Umbilical cord (tissue), 2 donors: ENCODE data around the gene ARSA. TPM values are rescaled to one million over a fixed set of nuclear protein-coding genes. Genes with fewer than 3 reads are reported as not detected.

Experiments
- DNase-seq: peaks from one replicate; pipeline ENCODE4 v3.0.0-alpha.2; 2015; ENCODE audit warnings: low spot score
- total RNA-seq: library from RNA; depleted of rRNA; stranded (reverse); fragments of >200 nt; gene quantifications from one replicate; pipeline ENCODE4 v1.2.3, GENCODE V29; 2014; ENCODE audit warnings: low replicate concordance; ENCODE audit not compliant: insufficient read depth

ARSA gene
- total RNA-seq, 1 donor from 2014 or later = 5.8 TPM

DNA sequence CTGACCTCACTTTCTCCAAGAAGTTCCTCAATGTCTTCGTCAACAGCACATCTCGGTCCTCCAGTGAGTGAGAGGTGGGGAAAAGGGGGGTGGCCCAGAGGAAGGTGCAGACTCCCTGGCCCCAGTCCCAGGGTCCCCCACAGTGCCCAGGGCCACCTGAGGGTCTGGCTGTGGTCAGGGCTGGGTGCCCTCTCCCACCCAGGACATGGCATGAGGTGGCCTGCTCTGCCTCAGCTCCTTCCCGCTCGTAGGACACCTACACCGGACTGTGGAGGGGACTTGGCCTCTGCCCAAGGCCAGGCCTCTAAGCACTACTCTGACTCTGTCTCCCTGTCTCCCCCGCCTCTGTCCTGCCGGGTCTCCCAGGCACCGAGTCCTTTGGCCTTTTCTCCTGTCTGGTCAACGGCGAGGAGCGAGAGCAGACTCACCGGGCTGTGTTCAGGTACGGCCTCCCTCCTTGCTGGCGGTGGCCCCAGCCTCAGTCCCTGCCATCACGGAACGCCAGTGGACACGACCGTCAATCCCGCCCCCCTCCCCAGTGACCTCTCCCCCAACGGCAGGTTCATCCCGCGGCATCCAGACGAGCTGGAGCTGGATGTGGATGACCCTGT is 22.8 kb downstream of the ARSA start:
- no peak for DNase-seq

DNA sequence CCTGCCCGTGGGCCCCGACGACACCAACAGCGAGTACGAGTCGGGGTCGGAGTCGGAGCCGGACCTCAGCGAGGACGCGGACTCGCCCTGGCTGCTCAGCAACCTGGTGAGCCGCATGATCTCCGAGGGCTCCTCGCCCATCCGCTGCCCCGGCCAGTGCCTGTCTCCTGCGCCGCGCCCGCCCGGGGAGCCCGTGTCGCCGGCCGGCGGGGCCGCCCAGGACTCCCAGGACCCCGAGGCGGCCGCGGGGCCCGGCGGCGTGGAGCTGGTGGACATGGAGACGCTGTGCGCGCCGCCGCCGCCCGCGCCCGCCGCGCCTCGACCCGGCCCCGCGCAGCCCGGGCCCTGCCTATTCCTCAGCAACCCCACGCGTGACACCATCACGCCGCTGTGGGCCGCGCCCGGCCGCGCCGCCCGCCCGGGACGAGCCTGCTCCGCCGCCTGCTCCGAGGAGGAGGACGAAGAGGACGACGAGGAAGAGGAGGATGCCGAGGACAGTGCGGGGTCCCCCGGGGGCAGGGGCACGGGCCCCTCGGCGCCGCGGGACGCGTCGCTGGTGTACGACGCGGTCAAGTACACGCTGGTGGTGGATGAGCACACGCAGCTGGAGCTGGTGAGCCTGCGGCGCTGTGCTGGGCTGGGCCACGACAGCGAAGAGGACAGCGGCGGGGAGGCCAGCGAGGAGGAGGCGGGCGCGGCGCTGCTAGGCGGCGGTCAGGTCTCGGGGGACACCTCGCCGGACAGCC is 23.5 kb downstream of the ARSA start:
- DNase-seq = no peak

DNA sequence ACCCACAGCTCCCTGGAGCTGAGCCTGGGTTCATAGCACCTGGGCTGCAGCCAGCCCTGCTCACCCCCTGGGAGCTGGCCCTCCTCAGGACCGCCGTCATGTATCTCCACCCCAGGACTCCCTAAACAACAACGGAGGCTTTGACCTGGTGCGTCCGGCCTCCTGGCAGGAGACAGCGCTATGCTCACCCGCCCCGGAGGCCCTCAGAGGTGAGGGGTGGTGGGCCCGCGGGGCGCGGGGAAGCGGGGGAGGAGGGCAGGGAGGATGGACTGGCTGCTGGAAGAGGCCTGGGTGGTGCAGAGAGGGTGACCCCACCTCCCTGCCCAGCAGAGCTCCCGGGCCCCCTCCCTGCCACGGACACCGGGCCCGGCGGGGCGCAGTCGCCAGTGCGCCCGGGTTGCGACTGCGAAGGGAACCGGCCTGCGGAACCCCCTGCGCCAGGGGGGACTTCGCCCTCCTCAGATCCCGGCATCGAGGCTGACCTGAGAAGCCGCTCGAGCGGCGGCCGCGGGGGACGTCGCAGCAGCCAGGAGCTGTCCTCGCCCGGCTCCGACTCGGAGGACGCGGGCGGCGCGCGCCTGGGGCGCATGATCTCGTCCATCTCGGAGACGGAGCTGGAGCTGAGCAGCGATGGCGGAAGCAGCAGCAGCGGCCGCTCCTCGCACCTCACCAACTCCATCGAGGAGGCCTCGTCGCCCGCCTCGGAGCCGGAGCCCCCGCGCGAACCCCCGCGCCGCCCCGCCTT is 24.3 kb downstream of the ARSA start:
- DNase-seq = no peak

DNA sequence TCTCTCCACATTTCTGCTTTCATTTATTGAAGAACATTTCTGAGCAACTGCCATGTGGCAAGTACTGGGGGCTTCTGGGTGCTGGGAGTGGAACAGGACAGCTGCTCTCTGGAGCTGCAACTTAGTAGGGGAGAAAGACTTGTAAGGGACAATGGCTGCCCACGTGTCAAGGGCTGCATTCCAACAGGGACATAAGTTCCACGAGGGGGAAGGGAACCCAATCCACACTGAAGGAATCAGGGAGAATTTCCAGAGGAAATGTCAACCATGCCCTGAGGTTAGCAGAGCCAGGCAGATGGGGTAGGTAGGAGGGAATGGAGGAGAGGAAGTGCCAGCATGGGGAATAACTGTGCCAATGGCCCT is 25.6 kb downstream of the ARSA start:
- no peak for DNase-seq

DNA sequence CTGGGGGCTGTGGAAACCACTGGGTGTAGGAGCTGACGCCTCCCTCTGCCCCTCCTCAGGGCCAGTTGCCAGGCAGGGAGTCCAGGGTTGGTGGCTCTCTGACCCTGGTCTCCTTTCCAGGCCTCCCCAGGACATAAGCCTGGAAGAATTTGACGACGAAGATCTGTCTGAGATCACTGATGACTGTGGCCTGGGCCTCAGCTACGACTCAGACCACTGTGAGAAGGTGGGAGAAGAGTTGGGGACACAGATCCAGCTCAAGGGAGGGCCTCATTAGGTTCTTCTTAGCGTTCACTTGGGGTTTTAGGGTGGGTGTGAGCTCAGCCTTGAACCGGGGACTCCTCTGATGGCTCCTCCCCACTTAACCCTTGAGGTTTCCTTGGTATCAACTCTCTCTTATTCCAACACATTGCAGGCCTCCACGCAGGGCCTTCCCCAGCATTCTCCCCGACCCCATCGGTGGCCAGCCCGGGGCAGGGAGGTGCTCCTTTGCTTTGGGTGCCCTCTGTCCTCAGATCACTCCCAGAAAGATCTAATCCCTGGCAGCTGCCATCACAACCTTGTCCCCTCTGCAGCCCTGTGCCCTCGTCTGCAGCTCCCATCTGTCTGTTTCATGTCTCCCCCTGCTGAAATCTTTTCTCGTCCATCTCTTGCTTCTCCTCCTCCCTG is 26.1 kb downstream of the ARSA start:
- DNase-seq = no peak

DNA sequence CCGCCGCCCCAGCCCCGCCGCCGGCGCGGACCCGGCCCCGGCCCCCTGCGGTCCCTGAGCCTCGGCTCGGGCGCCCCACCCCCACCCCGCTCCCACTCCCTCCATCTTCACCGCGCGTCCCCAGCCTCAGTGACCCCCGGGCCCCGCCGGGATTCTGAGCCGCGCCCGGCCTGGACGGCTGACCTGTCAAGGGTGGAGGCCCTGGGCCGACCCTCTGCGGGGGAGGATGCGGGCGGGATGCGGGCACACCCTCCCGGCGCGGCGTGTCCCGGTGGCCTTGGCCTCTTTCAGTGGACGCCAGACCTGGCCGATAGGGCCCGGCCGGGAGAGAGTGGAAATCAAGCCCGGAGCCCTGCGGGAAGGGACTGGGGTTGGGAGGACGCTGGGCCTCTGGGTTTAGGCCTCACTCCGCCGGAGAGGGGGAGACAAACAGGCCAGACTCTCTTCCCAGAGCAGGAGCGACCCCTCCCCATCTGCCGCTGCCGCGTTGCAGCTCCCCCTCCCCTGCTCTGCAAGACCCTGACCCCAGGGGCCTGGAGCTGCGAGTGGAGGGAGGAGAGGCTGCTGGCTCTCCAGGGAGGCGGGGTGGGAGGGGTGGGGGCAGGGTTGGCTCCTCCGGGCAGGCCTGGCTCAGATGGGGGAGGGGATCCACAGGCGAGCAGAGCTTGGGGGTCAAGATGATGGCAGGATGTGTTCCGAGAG is 26.8 kb downstream of the ARSA start:
- DNase-seq = no peak

DNA sequence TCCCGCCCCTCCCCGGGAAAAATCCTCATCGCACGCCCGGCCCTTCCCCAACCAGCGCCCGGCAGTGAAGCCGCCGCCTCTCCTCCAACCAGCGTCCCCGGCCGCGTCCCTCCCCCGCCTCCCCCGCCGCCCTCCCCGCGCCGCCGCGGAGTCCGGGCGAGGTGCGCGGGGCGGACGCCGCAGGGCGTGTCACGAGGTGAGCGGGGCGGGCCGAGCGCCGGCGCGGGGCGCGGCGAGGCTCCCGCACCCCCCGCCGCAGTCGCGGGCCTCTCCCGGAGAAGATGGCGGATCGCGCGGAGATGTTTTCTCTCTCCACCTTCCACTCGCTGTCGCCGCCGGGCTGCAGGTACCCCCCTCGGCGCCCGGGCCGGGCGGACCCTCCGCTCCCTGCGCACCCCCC is 27.4 kb downstream of the ARSA start, which contains the start of gene MAPK8IP2:
Gene MAPK8IP2, plus strand, starts transcription at position 256 of the 400 bp plus-strand sequence. Its CDS starts 26 bp downstream, at position 282.
- no peak for DNase-seq

DNA sequence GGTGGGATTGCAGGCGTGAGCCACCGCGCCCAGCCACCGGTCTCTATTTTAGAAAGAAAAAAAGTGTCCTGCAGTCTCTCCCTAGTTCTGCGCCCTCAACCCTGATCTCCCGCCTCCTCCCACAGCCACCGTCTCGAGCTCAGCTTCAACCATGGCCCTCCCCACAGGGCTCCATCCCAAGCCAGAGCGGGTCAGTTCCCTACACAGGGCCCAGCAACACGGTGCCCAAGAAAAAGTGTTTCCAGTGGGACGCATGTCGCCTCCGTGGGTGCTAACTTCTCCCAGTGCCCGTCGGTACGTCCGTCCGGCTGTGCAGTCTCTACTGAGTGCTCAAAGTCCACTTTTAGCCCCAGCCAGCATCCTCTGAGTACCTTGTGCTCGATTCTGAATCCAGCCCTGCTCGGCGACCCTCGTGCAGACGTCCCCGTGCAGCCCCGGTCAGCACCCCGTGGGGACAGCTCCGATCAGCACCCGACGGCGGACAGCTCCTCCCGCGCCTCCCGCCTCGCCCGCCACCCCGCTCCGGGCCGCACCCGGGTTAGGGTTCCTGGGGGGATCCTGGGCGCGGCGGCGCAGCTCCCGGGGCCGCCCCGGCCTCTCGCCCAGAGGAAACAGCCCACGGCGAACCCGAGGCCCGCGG is 28.0 kb downstream of the ARSA start:
- peak; percentile 38 for DNase-seq

DNA sequence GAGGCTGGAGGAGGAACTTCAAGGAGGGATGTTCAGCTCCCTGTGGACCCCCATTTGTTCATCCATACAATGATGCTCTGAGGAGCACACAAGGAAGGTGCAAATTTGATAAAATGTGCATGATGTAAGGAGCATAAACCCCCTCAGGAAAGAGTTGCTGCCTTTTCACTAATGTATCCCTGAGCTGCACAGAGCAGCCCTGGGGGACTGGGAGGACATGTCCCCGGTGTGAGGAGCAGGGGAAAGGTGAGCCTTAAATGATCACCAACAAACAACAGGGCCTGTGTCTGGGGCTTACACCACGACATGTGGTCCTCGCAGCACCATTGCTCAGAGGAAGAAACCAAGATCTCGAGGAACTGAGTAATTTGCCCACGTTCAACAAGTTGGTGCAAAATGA is 30.9 kb downstream of the ARSA start:
- DNase-seq = no peak

DNA sequence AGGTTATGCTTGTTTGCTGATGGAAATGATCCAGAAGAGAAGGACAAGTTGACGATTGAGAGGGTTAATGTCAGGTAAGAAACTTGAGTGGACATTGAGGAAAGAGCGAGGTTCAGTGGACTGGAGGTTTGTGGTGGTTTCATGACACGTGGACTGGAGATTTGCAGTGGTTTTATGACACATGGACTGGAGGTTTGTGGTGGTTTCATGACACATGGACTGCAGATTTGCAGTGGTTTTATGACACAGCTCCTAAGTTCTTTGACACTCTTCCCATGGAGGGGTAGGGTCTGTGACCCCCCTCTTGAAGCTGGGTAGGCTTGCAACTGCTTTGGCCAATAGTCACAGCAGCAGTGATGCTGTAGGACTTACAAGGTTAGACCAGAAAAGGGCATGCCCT is 32.8 kb downstream of the ARSA start:
- no peak for DNase-seq

DNA sequence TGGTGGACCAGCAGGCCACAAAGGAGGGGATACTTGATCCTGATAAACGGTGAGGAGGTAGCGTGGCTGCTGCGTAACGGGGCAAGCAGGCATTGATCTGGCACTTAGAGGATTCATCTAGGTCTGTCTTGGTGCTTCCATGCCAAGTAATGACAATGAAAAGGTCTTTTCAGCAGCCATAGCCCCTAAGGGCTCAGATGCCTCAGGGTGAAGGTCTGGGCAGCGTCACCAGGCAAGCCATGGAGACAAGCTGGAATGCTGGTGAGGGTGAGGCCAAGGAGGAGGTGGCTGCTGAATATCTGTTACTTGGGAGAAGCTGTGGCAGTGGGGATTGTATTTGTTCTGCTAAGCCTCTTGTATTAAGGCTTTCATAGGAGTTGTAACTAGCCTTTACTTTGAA is 40.5 kb downstream of the ARSA start:
- no peak for DNase-seq

DNA sequence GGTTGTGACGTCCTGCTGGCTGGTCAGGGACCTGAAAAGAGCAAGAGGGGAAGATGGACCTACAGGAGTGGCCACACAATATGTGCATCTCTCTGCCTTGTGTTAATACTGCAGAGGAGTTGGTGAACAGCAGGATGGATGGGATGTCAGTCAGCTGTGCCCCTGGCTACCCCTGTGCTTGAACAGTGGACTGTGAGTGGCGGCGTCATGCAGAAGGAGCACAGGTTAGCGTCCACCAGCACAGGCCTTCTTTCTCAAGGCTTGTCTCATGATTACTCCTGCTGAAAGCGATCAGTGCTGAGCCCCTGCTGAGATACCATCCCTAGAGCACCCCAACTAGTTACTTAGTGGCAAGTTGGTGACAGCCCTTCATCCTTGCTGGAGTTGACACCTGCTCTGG is 41.5 kb downstream of the ARSA start:
- no peak for DNase-seq

DNA sequence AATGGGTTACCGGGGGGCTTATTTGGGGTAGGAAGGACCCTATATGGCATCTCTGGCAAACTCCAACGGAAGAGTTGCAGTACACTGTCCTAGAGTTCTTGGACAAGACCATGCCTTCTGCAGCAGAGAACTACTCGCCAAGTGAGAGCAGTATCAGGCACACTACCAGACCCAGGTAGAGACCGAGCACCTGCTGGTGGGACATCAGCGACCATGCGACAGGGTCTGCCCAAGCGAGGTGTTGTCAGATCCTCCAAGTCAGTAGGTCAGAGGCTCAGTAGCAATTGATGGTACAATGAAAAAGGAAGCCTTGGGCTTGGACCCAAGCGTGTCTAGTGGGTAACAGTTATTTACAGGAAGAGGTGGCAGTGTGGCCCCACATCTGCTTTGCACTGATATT is 42.2 kb downstream of the ARSA start:
- DNase-seq = no peak

DNA sequence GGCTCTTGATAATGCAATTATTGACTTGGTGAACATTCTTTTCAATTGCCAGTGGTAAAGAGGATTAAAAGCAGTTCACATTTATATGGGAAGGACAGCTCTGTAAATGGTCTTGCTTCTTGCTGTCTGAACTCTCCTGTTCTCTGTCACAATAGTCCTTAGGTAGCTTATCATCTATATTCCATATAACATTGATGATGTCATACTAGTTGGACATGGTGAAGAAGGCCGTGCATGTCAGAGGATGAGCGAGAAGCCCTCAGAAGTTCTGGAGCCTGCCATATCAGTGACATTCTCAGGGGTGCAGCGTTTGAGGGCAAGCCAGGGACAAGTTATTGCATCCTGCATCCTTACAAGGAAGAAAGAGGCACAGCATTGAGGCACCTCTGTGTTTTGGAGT is 42.7 kb downstream of the ARSA start:
- DNase-seq = no peak

DNA sequence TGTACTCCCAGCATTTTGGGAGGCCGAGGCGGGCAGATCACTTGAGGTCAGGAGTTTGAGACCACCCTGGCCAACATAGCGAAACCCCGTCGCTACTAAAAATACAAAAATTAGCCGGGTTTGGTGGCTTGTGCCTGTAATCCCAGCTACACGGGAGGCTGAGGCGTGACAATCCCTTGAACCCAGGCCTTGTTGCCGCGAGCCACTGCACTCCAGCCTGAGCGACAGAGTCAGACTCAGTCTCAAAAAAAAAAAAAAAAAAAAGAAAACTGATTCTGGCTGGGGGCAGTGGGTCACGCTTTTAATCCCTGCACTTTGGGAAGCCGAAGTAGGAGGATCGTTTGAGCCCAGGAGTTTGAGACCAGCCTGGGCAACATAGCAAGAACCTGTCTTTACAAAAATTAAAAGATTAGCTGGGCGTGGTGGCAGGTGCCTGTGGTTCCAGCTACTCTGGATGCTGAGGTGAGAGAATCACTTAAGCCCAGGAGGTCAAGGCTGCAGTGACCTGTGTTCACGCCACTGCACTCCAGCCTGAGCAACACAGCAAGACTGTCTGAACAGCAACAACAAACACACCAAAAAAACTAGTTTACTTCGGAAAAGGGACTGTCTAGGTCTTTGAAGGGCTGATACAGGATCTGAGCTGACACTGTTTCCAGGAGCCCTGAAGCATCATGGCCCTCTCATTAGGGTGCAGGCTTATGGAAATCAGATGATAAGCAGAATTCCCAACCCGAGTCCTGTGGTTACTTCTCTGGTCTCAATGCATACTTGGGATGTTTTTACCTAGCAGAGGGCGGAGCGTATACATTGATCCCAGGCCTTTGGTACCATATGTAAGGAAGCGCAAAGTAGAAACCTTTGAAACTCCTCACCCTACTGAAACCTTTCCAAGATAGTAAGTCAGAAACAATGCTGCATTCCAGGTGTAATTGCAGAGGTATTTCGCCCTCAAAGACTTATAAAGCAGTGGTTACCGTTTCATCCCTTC is 43.6 kb downstream of the ARSA start:
- no peak for DNase-seq

DNA sequence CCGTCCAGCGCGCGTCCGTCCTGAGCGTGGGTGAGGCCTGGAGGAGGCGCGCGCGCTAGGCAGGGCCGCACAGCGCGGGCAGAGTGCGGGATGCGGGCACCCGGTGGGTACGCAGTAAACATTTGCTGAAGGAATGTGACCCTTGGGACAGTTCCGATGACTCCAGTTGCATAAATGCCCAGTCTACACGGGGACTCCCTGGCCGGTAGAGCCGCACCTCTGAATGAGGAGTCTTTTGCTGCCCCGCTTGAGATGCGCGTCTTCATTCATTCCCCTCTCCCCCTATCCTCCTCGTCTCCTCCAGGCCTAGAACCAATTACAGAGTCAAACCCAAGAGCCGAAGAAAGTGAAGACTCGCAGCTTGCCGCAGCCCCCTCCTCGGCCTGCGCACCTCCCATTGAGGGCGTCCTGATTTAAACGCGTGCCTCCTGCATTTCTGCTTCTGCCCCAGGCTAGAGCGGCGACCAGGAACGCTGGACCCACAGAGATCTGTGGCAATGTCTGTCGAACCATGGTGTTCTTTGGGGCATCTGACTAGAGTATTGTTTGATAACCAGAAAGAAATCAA is 44.6 kb downstream of the ARSA start:
- no peak for DNase-seq

DNA sequence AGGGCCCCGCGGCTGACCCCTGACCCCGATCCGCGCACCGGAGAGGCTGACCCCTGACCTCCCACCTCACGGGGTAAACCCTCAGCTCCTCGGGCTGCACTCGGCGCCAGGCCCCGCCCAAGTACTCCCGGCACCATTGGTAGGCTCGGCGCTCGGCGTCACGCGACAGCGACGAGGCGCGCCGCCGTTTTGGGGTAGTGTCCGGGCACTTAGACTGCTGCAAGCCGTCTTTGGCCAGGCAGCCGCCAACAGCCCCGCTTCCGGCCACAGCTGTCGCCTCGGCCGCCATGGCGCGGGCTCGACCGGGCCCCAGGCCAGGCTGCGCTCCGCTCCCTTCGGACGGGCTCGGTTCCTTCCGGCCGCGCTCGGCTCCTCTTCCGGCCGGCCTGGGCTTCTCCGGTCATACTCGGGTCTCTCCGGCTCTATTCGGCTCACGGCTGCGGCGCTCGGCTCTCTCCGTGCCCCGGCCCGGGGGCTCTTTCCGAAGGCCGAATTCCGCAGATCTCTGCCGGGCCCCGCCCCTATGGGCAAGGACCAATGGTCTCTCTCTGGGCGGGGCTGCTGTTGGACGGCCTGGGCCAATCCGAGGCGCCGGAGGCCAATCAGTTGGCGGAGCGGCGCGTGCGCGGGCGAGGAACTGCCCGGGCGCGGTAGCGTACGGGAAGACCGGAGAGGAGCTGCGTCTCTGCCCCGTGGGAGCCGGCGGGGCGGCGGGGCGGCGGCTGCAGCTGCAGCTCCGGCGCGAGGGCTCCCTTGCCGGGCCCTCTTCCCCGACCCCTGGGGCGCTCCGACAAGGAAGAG is 45.3 kb downstream of the ARSA start, which contains the start of gene CHKB:
Gene CHKB, minus strand, starts transcription at position 357 of the 801 bp plus-strand sequence. Its CDS starts 68 bp downstream, at position 289.
- DNase-seq = peak; percentile 99

DNA sequence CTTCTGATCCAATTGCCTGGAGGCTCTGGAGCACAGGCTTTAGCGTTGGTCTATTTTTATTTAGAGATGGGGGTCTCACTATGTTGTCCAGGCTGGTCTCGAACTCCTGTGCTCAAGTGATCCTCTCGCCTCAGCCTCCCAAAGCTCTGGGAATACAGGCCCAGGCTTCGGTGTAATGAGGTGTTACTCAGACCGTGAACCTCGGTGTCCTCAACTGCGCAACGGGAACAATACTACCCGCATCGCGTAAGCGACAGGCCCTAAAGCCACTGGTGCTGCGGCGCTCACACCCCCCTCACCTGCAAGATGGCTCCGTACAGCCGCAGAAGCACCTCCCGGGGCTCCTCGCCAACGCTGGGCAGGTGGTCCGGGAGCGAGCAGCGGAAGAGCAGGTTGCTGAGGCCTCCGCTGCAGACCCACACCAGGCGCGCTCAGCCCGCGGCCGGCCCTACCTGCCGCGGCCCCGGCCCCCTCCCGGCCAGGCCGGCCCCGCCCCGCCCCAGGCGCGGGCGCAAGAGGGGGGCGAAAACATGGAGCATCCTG is 45.9 kb downstream of the ARSA start:
- DNase-seq = no peak
